Mesendoderm (in vitro differentiated cells): ENCODE data around the gene SLC35G6.

Source experiments
- DNase-seq: peaks from one replicate; pipeline ENCODE4 v3.0.0; 2013
- H2AK5ac ChIP-seq: 2 replicates; pipeline ENCODE4 v1.6.1; 2013; ENCODE audit warnings: low read length, inconsistent platforms
- H2BK120ac ChIP-seq: 2 replicates; pipeline ENCODE4 v1.6.1; 2013; ENCODE audit warnings: low read depth, mild to moderate bottlenecking, low read length, moderate library complexity, mixed read lengths
- H2BK15ac ChIP-seq: replicated peaks from 2 replicates; pipeline ENCODE4 v1.6.1; 2013; ENCODE audit warnings: low read depth, mild to moderate bottlenecking, moderate library complexity
- H2BK5ac ChIP-seq: 2 replicates; pipeline ENCODE4 v1.6.1; 2013; ENCODE audit warnings: low read length, inconsistent platforms
- H3K18ac ChIP-seq: 2 replicates; pipeline ENCODE4 v1.6.1; 2013; ENCODE audit warnings: mild to moderate bottlenecking, low read length, mixed read lengths
- H3K23ac ChIP-seq: one replicate; pipeline ENCODE4 v1.6.1; 2013; ENCODE audit warnings: low read length
- H3K27ac ChIP-seq: 2 replicates; pipeline ENCODE4 v1.5.1; 2013; ENCODE audit warnings: low read depth, mild to moderate bottlenecking, inconsistent platforms, low read length, moderate library complexity
- H3K27me3 ChIP-seq: 2 replicates; pipeline ENCODE4 v1.6.1; 2013; ENCODE audit warnings: low read length, control low read depth, mild to moderate bottlenecking, inconsistent platforms; ENCODE audit not compliant: insufficient read depth, poor library complexity
- H3K36me3 ChIP-seq: 2 replicates; pipeline ENCODE4 v1.6.1; 2013; ENCODE audit warnings: low read length, inconsistent platforms; ENCODE audit not compliant: control insufficient read depth, insufficient read depth
- H3K4ac ChIP-seq: one replicate; pipeline ENCODE4 v1.6.1; 2013; ENCODE audit warnings: low read depth, mild to moderate bottlenecking, low read length, moderate library complexity
- H3K4me1 ChIP-seq: 2 replicates; pipeline ENCODE4 v1.6.1; 2013; ENCODE audit warnings: low read depth, low read length, inconsistent platforms; ENCODE audit not compliant: control insufficient read depth
- H3K4me2 ChIP-seq: 2 replicates; pipeline ENCODE4 v1.6.1; 2013; ENCODE audit warnings: low read length
- H3K4me3 ChIP-seq: 2 replicates; pipeline ENCODE4 v1.5.1; 2013; ENCODE audit warnings: mild to moderate bottlenecking, low read length
- H3K56ac ChIP-seq: one replicate; pipeline ENCODE4 v1.6.1; 2013; ENCODE audit warnings: low read length
- H3K79me1 ChIP-seq: 2 replicates; pipeline ENCODE4 v1.6.1; 2013; ENCODE audit warnings: low read length, inconsistent platforms
- H3K79me2 ChIP-seq: 2 replicates; pipeline ENCODE4 v1.6.1; 2013; ENCODE audit warnings: mild to moderate bottlenecking, low read length; ENCODE audit not compliant: control insufficient read depth, insufficient read depth
- H3K9ac ChIP-seq: 2 replicates; pipeline ENCODE4 v1.6.1; 2013; ENCODE audit warnings: low read length, inconsistent platforms
- H4K5ac ChIP-seq: one replicate; pipeline ENCODE4 v1.6.1; 2013; ENCODE audit warnings: low read length
- H4K8ac ChIP-seq: one replicate; pipeline ENCODE4 v1.6.1; 2013; ENCODE audit warnings: low read depth, mild to moderate bottlenecking, control low read depth, low read length, moderate library complexity
- WGBS: extraction: QIAGEN DNeasy Blood & Tissue Kit; methylation state at CpG from one replicate; pipeline ENCODE4 v1.1.7; 2013; ENCODE audit warnings: low lambda C conversion rate, missing lambda C conversion rate; ENCODE audit not compliant: insufficient coverage; ENCODE audit errors: extremely low coverage; 5-methylcytosine and 5-hydroxymethylcytosine counted together

SLC35G6 gene

DNA sequence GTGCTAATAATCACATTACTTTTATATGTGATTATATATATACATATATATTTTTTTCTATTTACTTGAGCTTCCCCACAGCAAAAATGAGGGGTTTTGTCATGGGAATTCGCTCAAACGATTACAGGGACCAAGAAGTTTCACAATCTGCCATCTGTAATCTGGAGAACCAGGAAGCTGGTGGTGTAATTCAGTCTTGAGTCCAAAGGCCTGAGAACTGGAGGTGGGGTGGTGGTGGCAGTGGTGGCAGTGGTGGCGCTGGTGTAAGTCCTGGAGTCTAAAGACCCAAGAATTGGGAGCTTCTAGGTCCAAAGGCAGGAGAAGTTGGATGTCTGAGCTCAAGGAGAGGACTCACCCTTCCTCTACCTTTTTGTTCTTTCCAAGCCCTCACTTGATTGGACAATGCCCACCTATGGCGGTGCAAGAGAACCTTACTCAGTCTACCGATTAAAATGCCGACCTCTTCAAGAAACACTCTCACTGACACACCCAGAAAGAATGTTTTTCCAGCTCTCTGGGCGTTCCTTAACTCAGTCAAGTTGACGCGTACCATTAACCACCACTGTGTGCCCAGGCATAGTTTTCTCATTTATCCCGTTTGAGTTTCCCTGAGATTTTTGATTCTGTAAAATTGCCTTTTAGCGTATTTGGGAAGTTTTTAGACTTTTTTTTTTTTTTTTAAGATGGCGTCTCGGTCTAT, 34.8 kb downstream of the SLC35G6 start:
- no peak overlapping the region for H3K9ac ChIP-seq
- H3K23ac ChIP-seq = no peak overlapping the region
- peaks cover 22% of the 10 kb centered on the region for H3K36me3 ChIP-seq
- H3K79me2 ChIP-seq = no peaks in the 10 kb centered on the region
- no peak overlapping the region for H3K18ac ChIP-seq
- no peak overlapping the region for H2AK5ac ChIP-seq
- H3K79me1 ChIP-seq = no peaks in the 10 kb centered on the region
- WGBS = no CpG with 5 or more reads among the region's 13 CpGs
- H4K5ac ChIP-seq = no peak overlapping the region
- no peak for DNase-seq
- H3K4me3 ChIP-seq = no peak overlapping the region
- H4K8ac ChIP-seq = no peak overlapping the region
- H2BK120ac ChIP-seq = no peak overlapping the region
- H3K4me1 ChIP-seq = no peaks in the 10 kb centered on the region
- H3K27me3 ChIP-seq = no peaks in the 10 kb centered on the region
- H3K4ac ChIP-seq = no peak overlapping the region
- no peak overlapping the region for H2BK15ac ChIP-seq
- H2BK5ac ChIP-seq = no peak overlapping the region
- H3K4me2 ChIP-seq = no peak overlapping the region
- H3K27ac ChIP-seq = no peak overlapping the region
- no peak overlapping the region for H3K56ac ChIP-seq

GRCh38 chr17:7523033-7523432, 41.8 kb downstream of the SLC35G6 start:
- Histone ChIP-seq H3K27ac (no peak overlapping the region), H3K79me2 (no peaks in the 10 kb centered on the region), H2BK5ac (no peak overlapping the region), H3K9ac (no peak overlapping the region), H3K27me3 (no peaks in the 10 kb centered on the region), H3K79me1 (no peaks in the 10 kb centered on the region), H2BK120ac (no peak overlapping the region), H4K5ac (no peak overlapping the region), H3K23ac (no peak overlapping the region), H3K4me3 (no peak overlapping the region), H3K56ac (no peak overlapping the region), H3K18ac (no peak overlapping the region), H2BK15ac (no peak overlapping the region), H4K8ac (no peak overlapping the region), H2AK5ac (no peak overlapping the region), H3K36me3 (no peaks in the 10 kb centered on the region), H3K4ac (no peak overlapping the region), H3K4me2 (no peak overlapping the region), H3K4me1 (no peaks in the 10 kb centered on the region)
- DNase-seq = peak; percentile 90
- WGBS = no CpG with 5 or more reads among the region's 10 CpGs

DNA sequence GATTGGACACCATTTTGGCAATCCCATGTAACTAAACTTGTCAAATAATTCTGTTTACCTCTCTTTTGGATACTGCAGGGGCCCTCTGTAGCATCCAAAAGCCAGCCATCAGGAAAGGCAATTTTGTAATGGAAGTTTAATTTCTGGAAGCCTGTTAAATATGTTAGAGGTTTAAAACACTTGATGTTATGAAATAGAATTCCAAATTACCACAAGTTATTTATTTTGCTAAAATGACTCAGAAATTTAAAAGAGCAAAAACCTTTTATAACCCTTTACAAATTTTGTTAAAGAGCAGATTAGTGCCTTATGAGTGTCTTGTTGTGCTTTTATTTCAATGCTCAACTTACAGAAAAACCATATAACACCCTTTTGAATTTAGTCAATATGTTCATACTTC, 47.6 kb downstream of the SLC35G6 start:
- Histone ChIP-seq H3K4me1 (no peaks in the 10 kb centered on the region), H3K4ac (no peak overlapping the region), H2BK120ac (no peak overlapping the region), H4K8ac (no peak overlapping the region), H3K4me2 (no peak overlapping the region), H3K18ac (no peak overlapping the region), H3K79me2 (no peaks in the 10 kb centered on the region), H3K9ac (no peak overlapping the region), H3K79me1 (no peaks in the 10 kb centered on the region), H3K36me3 (no peaks in the 10 kb centered on the region), H2BK5ac (no peak overlapping the region), H2AK5ac (no peak overlapping the region), H3K4me3 (no peak overlapping the region), H4K5ac (no peak overlapping the region), H3K56ac (no peak overlapping the region), H2BK15ac (no peak overlapping the region), H3K27me3 (no peaks in the 10 kb centered on the region), H3K23ac (no peak overlapping the region), H3K27ac (no peak overlapping the region)
- no peak for DNase-seq

DNA sequence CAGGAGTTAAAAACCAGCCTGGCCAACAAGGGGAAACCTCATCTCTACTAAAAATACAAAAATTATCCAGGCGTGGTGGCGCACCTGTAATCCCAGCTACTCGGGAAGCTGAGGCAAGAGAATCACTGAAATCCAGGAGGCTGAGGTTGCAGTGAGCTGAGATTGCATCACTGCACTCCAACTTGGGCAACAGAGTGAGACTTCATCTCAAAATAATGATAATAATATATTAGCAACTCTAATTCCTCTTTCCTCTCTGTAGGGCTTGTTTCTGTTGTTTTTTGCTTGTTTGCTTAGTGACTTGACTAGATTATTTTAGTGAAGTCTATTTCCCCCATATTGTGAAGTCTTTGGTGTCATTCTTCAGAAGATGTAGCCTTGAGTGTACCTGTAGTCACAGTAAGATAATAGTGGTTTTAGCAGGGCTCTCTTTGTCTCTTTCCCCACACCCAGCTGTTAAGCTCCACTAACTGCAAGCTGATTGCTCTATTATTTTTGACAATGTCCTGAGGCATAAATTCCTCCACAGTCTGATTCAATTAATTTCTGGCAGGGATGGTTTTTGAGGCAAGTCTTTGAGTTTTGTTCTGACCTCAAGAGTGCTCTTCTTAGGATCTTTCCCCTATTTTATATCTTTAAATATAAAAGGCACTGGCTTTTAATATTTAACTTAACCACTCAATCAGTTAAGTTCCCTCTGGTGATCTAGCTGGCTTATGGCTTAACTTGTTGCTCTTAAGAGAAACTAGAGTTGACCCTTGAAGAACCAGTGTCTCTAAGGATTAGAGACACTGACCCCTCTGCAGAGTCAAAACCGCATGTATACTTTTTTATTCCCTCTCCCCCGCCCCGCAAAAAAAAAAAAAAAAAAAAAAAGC, 49.0 kb downstream of the SLC35G6 start:
- no CpG with 5 or more reads among the region's 6 CpGs for WGBS

More for the DNA sequence above, 49.0 kb downstream of the SLC35G6 start:
- no peak overlapping the region for H3K4ac ChIP-seq
- H4K5ac ChIP-seq = no peak overlapping the region
- no peaks in the 10 kb centered on the region for H3K4me1 ChIP-seq
- H3K36me3 ChIP-seq = no peaks in the 10 kb centered on the region
- H3K27ac ChIP-seq = no peak overlapping the region
- no peak overlapping the region for H3K9ac ChIP-seq
- no peaks in the 10 kb centered on the region for H3K27me3 ChIP-seq
- no peak overlapping the region for H3K4me3 ChIP-seq
- H4K8ac ChIP-seq = no peak overlapping the region
- H2BK5ac ChIP-seq = no peak overlapping the region
- no peak overlapping the region for H2AK5ac ChIP-seq
- H3K23ac ChIP-seq = no peak overlapping the region
- no peak overlapping the region for H3K56ac ChIP-seq
- no peak for DNase-seq
- no peaks in the 10 kb centered on the region for H3K79me2 ChIP-seq
- no peaks in the 10 kb centered on the region for H3K79me1 ChIP-seq
- no peak overlapping the region for H3K18ac ChIP-seq
- H2BK120ac ChIP-seq = no peak overlapping the region
- H3K4me2 ChIP-seq = no peak overlapping the region
- no peak overlapping the region for H2BK15ac ChIP-seq
